ENCODE measurements around the gene CD276. TPM values are rescaled to one million over a fixed set of nuclear protein-coding genes. Genes with fewer than 3 reads are reported as not detected.

CD276 gene
- total RNA-seq, 2 experiments from 2014 or later = 3.7 TPM; not detected in 1

DNA sequence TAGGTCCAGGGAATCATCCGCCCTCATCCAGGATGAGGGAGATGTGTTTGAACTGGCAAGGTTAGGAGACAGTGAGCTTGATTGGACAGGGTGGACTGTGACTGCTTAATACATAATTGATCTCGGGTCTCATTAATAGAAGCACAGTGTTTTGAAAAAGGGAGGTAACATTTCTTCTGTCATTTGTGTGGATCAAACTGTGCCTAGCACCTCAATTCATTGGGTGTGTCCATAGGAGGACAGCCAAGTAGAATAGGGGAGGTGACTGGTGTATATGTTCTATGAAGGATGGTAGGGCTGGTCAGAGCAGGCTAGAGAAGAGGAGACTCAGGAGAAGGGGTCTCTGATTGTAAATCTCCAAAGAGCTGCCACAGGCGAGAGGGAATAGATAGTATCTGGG lies 71.8 kb downstream of the CD276 start:
- ATAC-seq (no peak), DNase-seq (no peak)
- H3K27me3 Mint-ChIP-seq = peaks cover 36% of the 10 kb centered on the region
- H3K27ac Mint-ChIP-seq = no peak overlapping the region
- H3K9me3 Mint-ChIP-seq (ENCODE audit: low read depth) = no peaks in the 10 kb centered on the region
- H3K4me1 Mint-ChIP-seq = no peaks in the 10 kb centered on the region
- CTCF ChIA-PET = no interaction called here
- H3K36me3 Mint-ChIP-seq = no peaks in the 10 kb centered on the region
- no peak overlapping the region for H3K4me3 Mint-ChIP-seq

DNA sequence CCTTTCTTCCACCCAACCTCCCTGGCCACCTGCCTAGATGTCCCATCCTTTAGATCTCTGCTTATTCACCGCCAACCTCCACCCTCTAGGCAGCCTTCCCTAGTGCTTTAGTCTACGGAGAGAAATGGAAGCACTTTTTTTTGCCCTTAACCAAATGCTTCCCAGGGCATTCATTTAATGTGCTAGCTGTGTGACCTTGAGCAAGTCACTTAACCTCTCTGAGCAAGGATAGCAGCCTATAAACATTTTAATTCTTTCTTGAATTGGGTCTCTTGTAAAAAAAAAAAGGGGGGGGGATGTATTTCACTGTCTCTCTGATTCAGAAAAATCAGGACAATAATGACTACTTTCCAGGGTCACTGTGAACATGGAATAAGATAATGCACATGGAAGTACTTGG lies 72.2 kb downstream of the CD276 start:
- Mint-ChIP-seq H3K27me3 (peaks cover 35% of the 10 kb centered on the region), H3K4me1 (no peaks in the 10 kb centered on the region), H3K27ac (no peak overlapping the region), H3K36me3 (no peaks in the 10 kb centered on the region), H3K4me3 (no peak overlapping the region), H3K9me3 (ENCODE audit: low read depth) (no peaks in the 10 kb centered on the region)
- CTCF ChIA-PET = no interaction called here
- no peak for ATAC-seq
- no peak for DNase-seq

DNA sequence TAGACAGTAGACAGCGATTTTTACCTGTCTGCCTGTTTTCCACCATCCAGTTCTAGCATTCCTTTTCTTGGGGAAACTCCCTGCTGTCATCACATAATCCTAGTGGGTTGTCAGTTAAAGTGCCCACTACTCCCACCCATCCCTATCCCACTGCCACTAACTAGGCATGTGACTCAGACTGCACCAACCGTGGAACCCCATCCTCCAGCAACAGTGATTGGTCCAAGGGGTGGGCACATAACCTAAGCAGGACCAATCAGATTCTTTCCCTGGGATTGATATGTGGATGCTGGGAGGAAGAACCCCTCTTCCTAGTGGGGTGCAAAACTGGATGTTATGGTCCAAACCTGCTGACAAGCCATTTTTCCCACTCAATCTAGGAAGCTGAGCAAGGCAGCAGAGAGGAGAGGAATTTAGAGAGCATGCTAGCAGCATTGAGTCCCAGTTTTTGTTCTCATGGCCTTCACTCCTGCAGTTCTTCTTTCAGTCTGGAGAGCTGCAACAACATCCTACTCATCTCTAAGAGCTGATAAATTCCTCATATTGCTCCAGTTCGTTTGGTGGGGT lies 72.8 kb downstream of the CD276 start:
- no peak for ATAC-seq

DNA sequence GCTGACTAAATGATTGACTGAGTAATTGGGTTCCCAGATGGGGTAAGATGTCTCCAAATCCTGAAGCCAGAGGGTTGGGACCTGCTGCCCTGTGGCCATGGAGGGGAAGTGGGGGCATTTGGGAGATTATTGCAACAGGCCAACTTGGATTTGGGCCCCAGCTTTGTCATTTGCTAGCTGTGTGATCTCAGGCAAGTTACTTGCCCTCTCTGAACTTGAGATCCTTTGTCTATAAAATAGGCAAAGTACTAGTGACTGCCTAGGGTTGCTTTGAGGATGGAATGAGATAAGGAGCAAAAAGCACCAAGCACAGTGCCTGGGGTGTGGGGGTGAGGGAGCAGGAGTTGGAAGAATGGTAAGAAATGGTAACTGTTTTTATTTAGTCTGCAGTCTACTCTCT lies 73.4 kb downstream of the CD276 start:
- no peaks in the 10 kb centered on the region for H3K4me1 Mint-ChIP-seq
- H3K27ac Mint-ChIP-seq = no peak overlapping the region
- no peak overlapping the region for H3K4me3 Mint-ChIP-seq
- CTCF ChIA-PET = no interaction called here
- no peaks in the 10 kb centered on the region for H3K9me3 Mint-ChIP-seq (ENCODE audit: low read depth)
- no peak for DNase-seq
- ATAC-seq = no peak
- H3K27me3 Mint-ChIP-seq = peaks cover 33% of the 10 kb centered on the region
- no peaks in the 10 kb centered on the region for H3K36me3 Mint-ChIP-seq

More for the DNA sequence above, 72.8 kb downstream of the CD276 start:
- Mint-ChIP-seq H3K9me3 (ENCODE audit: low read depth) (no peaks in the 10 kb centered on the region), H3K36me3 (no peaks in the 10 kb centered on the region), H3K27ac (no peak overlapping the region), H3K4me3 (no peak overlapping the region), H3K27me3 (peaks cover 33% of the 10 kb centered on the region), H3K4me1 (no peaks in the 10 kb centered on the region)
- DNase-seq = no peak
- CTCF ChIA-PET = no interaction called here

DNA sequence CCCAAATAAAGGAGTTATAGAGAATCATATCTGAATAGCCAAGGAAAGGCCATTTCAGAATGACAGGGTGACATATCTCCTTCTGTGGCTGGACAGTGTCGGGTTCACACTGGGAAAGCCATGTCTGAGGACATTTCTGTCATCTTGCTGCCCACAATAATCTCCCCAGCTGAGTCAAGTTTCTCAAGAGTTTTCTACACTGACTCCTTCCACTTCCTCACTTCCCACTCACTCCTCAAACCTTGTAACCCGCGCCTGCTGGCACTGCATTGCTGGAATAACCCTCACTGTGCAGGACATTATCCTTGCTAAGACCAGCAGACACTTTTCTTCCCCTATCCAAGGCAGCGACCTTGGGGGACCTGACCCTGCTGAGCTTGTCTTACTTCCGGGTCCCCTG lies 74.3 kb downstream of the CD276 start:
- Mint-ChIP-seq H3K27me3 (peaks cover 34% of the 10 kb centered on the region), H3K4me1 (no peaks in the 10 kb centered on the region), H3K4me3 (no peak overlapping the region), H3K9me3 (ENCODE audit: low read depth) (no peaks in the 10 kb centered on the region), H3K36me3 (no peaks in the 10 kb centered on the region), H3K27ac (no peak overlapping the region)
- CTCF ChIA-PET = no interaction called here
- DNase-seq = no peak
- no peak for ATAC-seq

DNA sequence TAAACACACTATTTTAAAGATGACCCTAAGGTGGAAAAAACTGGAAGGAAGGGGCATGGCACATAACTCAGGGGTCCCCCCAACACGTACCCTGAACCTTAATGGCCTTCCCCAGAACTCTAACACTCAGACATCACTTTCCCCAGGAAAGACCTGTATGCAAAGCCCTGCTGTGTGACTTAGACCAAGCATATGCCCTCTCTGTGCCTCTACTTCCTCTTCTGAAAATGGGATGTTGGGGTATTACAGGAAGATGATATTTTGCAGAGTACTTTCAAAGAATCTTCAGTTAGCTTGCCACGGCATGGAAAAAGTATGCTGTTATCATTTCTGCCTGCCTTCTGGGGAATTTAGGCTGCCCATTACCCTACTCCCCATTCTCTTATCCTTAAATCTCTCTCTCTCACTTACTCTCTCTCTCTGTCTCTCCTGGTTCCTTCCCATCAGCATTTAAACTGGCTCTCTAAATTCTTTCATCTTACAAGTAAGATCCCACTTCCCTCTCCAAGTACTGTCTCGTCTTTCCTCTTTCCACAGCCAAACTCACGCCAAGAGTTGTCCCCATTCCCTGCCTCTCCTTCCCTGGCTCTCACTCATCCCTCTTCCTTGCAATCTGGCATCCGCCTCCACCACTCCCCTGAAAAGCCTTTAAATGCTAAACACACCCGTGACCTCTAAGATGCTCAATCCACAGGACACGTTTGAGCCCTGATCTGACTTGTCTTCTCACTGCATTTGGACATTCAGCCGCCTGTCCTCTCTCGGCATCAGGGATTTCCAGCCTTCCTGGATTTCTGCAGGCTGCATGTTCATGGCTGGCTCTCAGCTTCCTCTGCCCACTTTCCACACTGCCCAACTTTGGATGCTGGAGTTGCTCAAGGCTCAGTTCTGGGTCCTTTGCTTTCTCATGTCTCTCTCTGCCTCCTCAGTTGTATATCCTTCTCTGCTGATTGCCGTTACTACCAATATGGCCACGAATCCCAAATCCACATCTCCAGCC lies 76.4 kb downstream of the CD276 start:
- no peaks in the 10 kb centered on the region for H3K9me3 Mint-ChIP-seq (ENCODE audit: low read depth)
- H3K4me3 Mint-ChIP-seq = no peak overlapping the region
- DNase-seq (no peak), ATAC-seq (no peak)
- no peaks in the 10 kb centered on the region for H3K4me1 Mint-ChIP-seq
- CTCF ChIA-PET = no interaction called here
- H3K27me3 Mint-ChIP-seq = peaks cover 24% of the 10 kb centered on the region
- H3K36me3 Mint-ChIP-seq = no peaks in the 10 kb centered on the region
- no peak overlapping the region for H3K27ac Mint-ChIP-seq

DNA sequence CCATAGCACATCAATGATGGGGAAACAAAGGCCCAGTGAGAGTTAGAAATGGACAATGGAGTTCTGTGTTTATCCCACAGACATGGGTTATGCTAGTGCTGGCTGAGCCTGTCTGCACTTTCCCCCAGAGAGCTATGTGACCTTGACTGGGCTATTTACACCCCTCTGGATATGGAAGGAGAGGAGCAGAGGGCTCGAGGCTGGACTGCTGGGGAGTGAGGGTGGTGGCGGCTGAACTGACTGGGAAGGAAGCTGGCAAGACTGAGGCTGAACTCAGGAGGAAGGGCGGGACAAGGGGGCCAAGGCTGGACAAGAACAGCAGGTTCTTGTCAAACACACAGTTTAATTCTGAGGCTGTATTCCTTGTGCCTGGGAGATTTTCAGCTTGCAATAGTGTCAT lies 79.7 kb downstream of the CD276 start:
- Mint-ChIP-seq H3K36me3 (no peaks in the 10 kb centered on the region), H3K4me1 (peaks cover 4% of the 10 kb centered on the region), H3K9me3 (ENCODE audit: low read depth) (no peaks in the 10 kb centered on the region), H3K27ac (no peak overlapping the region), H3K27me3 (peaks cover 23% of the 10 kb centered on the region), H3K4me3 (no peak overlapping the region)
- ATAC-seq (no peak), DNase-seq (no peak)
- CTCF ChIA-PET = no interaction called here

Other genes with a start within 250 kb of the CD276 start
- not detected for gene REC114, start 241.2 kb upstream of the CD276 start, total RNA-seq
- 10 to 100 TPM; 45.5 to 54.0 TPM for gene NPTN, start 51.0 kb upstream of the CD276 start, total RNA-seq
- not detected for gene INSYN1, start 69.0 kb downstream of the CD276 start, total RNA-seq
- gene TBC1D21, start 189.2 kb downstream of the CD276 start, total RNA-seq = not detected
- gene LOXL1, start 242.1 kb downstream of the CD276 start, total RNA-seq = 1 to 10 TPM; 1.8 to 8.6 TPM

Measured in activated CD8-positive, alpha-beta memory T cell treated with anti-CD3 and anti-CD28 coated beads, Interleukin-2, amount 10 ng/mL, durations not matched to agents 7 days and 5 days (primary cell).